GM12874 (cell line): Measurements from ENCODE around the gene PTPN20.

Source experiments
- TF ChIP-seq, protein P1 (sequence below): IDR thresholded peaks from 2 replicates; pipeline ENCODE4 v1.5.1; 2011; ENCODE audit warnings: low read depth, mild to moderate bottlenecking, control low read depth, low read length, moderate library complexity; ENCODE audit not compliant: insufficient read depth

Gene PTPN20

DNA sequence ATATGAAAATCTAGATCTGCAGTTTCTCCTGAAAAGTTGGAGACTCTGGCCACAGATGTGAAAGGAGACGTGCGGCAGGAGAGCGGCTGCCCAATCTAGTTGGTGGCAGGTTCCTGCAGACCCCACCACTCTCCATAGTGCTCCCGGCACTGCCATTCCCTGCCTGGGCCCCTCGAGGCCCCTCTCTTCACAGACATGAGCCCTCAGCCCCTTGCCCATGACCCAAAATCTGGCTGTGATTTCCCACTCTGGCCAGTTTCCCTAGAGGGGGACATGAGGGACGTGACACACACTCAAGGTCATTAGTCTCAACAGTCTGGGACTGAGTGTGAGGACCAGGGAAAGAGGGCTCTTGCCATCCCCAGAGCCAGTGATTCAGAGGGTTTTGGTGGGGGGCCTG, 138.7 kb downstream of the PTPN20 start:
- TF ChIP-seq, protein P1, sequence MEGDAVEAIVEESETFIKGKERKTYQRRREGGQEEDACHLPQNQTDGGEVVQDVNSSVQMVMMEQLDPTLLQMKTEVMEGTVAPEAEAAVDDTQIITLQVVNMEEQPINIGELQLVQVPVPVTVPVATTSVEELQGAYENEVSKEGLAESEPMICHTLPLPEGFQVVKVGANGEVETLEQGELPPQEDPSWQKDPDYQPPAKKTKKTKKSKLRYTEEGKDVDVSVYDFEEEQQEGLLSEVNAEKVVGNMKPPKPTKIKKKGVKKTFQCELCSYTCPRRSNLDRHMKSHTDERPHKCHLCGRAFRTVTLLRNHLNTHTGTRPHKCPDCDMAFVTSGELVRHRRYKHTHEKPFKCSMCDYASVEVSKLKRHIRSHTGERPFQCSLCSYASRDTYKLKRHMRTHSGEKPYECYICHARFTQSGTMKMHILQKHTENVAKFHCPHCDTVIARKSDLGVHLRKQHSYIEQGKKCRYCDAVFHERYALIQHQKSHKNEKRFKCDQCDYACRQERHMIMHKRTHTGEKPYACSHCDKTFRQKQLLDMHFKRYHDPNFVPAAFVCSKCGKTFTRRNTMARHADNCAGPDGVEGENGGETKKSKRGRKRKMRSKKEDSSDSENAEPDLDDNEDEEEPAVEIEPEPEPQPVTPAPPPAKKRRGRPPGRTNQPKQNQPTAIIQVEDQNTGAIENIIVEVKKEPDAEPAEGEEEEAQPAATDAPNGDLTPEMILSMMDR, result no peak

DNA sequence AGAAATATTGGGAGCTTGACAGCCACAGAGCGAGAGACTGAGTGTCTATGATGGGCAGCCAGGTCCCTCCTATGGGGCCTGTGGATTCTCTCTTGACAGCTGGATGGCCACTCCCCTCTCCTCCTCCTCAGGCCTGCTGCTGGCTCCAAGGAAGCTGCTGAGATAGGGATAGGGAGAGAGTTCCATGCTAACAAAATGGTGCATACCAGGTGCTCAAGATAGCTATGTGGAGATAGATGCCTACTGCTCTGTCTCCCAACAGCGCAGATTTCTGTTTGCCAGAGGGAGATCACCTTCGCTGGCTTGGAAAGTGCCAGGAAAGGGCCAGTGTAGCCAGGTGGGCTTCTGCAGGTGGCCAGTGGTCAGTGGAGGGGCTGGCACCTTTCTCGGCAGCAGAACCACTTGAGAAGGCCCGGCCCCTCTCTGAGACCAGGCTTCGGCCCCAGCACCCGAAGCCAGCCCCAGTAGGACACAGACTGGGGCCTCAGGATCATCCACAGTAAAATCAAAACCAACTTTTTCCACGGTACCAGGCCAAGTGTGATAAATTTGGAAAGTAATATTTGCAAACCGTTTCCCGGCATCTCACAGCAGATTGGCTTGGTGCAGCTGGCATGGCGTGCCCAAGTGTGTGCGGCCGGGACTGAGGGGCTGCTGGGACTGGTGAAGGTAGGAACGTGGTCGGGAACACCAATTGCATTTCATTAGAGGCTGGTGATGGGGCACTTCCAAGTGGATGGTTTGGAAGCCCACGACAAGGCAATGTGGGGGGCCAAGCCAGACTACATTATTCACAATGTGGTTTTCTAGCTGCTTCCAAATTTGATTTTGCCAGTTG, 139.6 kb downstream of the PTPN20 start:
- TF ChIP-seq, protein P1, result no peak

DNA sequence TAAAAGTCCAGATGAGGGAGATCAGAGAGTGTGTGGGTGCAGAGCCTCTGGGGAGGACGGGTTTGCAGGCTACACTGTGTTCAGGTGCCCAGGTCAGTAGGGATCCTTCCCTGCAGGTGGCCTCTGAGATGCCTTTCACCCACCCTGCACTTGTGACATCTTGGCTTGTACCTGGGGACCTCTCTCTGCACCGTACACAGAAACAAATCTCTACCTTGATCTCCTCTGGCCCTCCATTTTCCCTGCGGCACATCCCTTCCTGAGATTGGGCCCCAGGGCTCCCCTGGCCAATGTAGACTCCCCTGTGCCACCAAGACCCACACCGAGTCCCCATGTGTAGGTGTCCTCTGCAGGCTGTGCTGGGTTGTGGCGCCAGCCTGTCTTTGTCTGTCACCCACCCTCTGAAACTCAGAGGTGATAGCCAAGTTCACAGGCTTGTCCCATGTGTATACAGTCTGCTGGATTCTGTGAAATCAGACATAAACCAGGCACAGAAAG, 140.6 kb downstream of the PTPN20 start:
- TF ChIP-seq, protein P1, result no peak
